ENCODE measurements around the gene DRD4. TPM values are rescaled to one million over a fixed set of nuclear protein-coding genes. Genes with fewer than 3 reads are reported as not detected.
A peak's percentile ranks its signal among the peaks of the same experiment; 100 is the strongest.
"Not testable (repeated sequence)": the region's sequence is repeated elsewhere in the genome, so short reads cannot be mapped to it uniquely, and the experiment has no call there.

The DRD4 gene
- total and polyA plus RNA-seq, 2 donors (not counting 1 experiment from before 2014, with no cell fraction given), result not detected

- ChIA-PET CTCF (interaction anchor here (0.7 to 1.0 kb wide), 2 partner anchors 16 to 115 kb away, joined by 3 to 5 read pairs; no protein-coding TSS in a partner anchor), POLR2A (no interaction called here)
- 85% methylated on average over 16 of the region's 16 CpGs for WGBS (ENCODE audit: insufficient coverage)
- Histone ChIP-seq H3K4me3 (ENCODE audit: control extremely low read depth in 1 of 5, extremely low read depth in 1 of 5, insufficient read depth in 1 of 5, low read depth in 2 of 5, low read length in 4 of 5) (no peak overlapping the region), H3K9ac (ENCODE audit: low read length) (no peak overlapping the region), H2AFZ (ENCODE audit: insufficient read depth, low read depth, low read length, poor library complexity, severe bottlenecking) (no peak overlapping the region), H3K9me3 (ENCODE audit: control extremely low read depth in 1 of 3, control insufficient read depth in 2 of 3, insufficient read depth in 1 of 3, low read length in 2 of 3) (no peaks in the 10 kb centered on the region), H3K27ac (ENCODE audit: low read length in 2 of 2) (no peak overlapping the region), H3K79me2 (ENCODE audit: control insufficient read depth, insufficient read depth, low read length) (peaks cover 2% of the 10 kb centered on the region), H3K27me3 (replicated peaks in 1 of 4; ENCODE audit: control extremely low read depth in 1 of 4, control insufficient read depth in 3 of 4, insufficient read depth in 4 of 4, low read length in 3 of 4) (peaks cover 0 to 5% (median 2%) of the 10 kb centered on the region in 4 experiments), H3K4me2 (replicated peaks; ENCODE audit: low read depth, low read length, poor library complexity, severe bottlenecking) (no peak overlapping the region), H4K20me1 (ENCODE audit: control insufficient read depth, insufficient read depth, low read length, poor library complexity, severe bottlenecking) (peaks cover 4% of the 10 kb centered on the region), H3K4me1 (ENCODE audit: control insufficient read depth in 2 of 2, insufficient read depth in 2 of 2, low read length in 2 of 2) (peaks cover 7 to 14% of the 10 kb centered on the region in 2 donors), H3K36me3 (replicated peaks in 1 of 2; ENCODE audit: control extremely low read depth in 1 of 2, control insufficient read depth in 1 of 2, extremely low read depth in 1 of 2, insufficient read depth in 2 of 2, low read length in 1 of 2) (peaks cover 0 to 2% of the 10 kb centered on the region in 2 experiments)
- no peak for ATAC-seq (ENCODE audit: low read depth)
- peaks cover under 1% of the 10 kb centered on the region for H3K27me3 Mint-ChIP-seq
- H3K4me1 Mint-ChIP-seq, result peaks cover 6% of the 10 kb centered on the region
- no peaks in the 10 kb centered on the region for H3K9me3 Mint-ChIP-seq (ENCODE audit: insufficient read depth)
- H3K27ac Mint-ChIP-seq, result no peak overlapping the region
- no peak for DNase-seq
- intact Hi-C loops (cut with micrococcal nuclease), result no loop called here
- no peak for TF ChIP-seq EZH2 (IDR thresholded peaks at IDR 0.05; ENCODE audit: borderline replicate concordance, insufficient read depth, low read depth, low read length, poor library complexity, severe bottlenecking)
- no peak for TF ChIP-seq CTCF (IDR thresholded peaks at IDR 0.05)
- no peak overlapping the region for H3K4me3 Mint-ChIP-seq
Measured at GRCh38 chr11:645536-645935, 8.5 kb downstream of the DRD4 start.

DNA sequence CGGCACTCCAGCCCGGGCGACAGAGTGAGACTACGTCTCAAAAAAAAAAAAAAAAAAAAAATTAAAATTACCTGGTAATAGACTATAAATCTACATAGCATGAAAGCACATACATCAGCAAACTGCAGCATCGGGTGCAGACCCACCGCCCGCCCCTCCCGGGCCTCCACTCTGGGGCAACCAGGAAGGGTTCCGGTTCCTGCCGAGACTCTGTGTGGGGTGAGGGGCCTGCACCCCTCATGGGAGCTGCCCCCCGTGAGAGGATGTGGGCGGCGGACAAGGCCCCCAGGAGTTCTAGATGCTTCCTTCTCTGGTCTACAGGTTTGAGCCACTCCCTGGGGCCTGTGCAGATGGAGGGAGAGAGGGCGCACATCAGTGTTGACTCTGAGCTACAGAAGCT is 9.1 kb downstream of the DRD4 start:
- DNase-seq, result no peak
- ATAC-seq (ENCODE audit: low read depth), result no peak
- Histone ChIP-seq H3K79me2 (ENCODE audit: control insufficient read depth, insufficient read depth, low read length) (peaks cover 2% of the 10 kb centered on the region), H3K9me3 (ENCODE audit: control extremely low read depth in 1 of 3, control insufficient read depth in 2 of 3, insufficient read depth in 1 of 3, low read length in 2 of 3) (no peaks in the 10 kb centered on the region), H2AFZ (ENCODE audit: insufficient read depth, low read depth, low read length, poor library complexity, severe bottlenecking) (no peak overlapping the region), H4K20me1 (ENCODE audit: control insufficient read depth, insufficient read depth, low read length, poor library complexity, severe bottlenecking) (peaks cover 4% of the 10 kb centered on the region), H3K4me3 (ENCODE audit: control extremely low read depth in 1 of 5, extremely low read depth in 1 of 5, insufficient read depth in 1 of 5, low read depth in 2 of 5, low read length in 4 of 5) (no peak overlapping the region), H3K27ac (ENCODE audit: low read length in 2 of 2) (no peak overlapping the region), H3K36me3 (replicated peaks in 1 of 2; ENCODE audit: control extremely low read depth in 1 of 2, control insufficient read depth in 1 of 2, extremely low read depth in 1 of 2, insufficient read depth in 2 of 2, low read length in 1 of 2) (peaks cover 0 to 9% of the 10 kb centered on the region in 2 experiments), H3K4me1 (ENCODE audit: control insufficient read depth in 2 of 2, insufficient read depth in 2 of 2, low read length in 2 of 2) (peaks cover under 1 to 8% of the 10 kb centered on the region in 2 donors), H3K27me3 (replicated peaks in 1 of 4; ENCODE audit: control extremely low read depth in 1 of 4, control insufficient read depth in 3 of 4, insufficient read depth in 4 of 4, low read length in 3 of 4) (no peaks in the 10 kb centered on the region), H3K9ac (ENCODE audit: low read length) (no peak overlapping the region), H3K4me2 (replicated peaks; ENCODE audit: low read depth, low read length, poor library complexity, severe bottlenecking) (peak overlapping the region; percentile 49)
- 16% methylated on average over 9 of the region's 14 CpGs for WGBS (ENCODE audit: insufficient coverage)
- no peak for TF ChIP-seq EZH2 (IDR thresholded peaks at IDR 0.05; ENCODE audit: borderline replicate concordance, insufficient read depth, low read depth, low read length, poor library complexity, severe bottlenecking)
- TF ChIP-seq CTCF (IDR thresholded peaks at IDR 0.05), result no peak
- Mint-ChIP-seq H3K4me1 (peaks cover 2% of the 10 kb centered on the region), H3K4me3 (no peak overlapping the region), H3K9me3 (ENCODE audit: insufficient read depth) (no peaks in the 10 kb centered on the region), H3K27ac (no peak overlapping the region), H3K27me3 (no peaks in the 10 kb centered on the region)
- intact Hi-C loops (cut with micrococcal nuclease), result no loop called here
- ChIA-PET CTCF (interaction anchor here (1.0 to 1.1 kb wide), 2 partner anchors 15 to 82 kb away, joined by 3 to 5 read pairs; no protein-coding TSS in a partner anchor), POLR2A (interaction anchor here (0.5 to 0.6 kb wide), 2 partner anchors 66 to 73 kb away, joined by 3 to 5 read pairs; no protein-coding TSS in a partner anchor)

DNA sequence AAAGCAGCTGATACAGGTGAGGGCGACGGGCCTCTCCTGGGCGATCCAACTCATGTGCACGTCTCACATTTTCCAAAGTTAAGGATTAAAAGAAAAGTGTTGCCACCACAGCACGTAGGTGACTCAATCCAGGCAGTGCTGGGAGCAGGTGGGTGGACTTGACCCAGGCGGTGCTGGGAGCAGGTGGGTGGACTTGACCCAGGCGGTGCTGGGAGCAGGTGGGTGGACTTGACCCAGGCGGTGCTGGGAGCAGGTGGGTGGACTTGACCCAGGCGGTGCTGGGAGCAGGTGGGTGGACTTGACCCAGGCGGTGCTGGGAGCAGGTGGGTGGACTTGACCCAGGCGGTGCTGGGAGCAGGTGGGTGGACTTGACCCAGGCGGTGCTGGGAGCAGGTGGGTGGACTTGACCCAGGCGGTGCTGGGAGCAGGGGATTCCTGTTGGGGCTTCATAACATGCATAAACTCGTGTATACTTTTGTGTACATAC is 10.6 kb downstream of the DRD4 start:
- H2AFZ ChIP-seq (ENCODE audit: insufficient read depth, low read depth, low read length, poor library complexity, severe bottlenecking); ATAC-seq (ENCODE audit: low read depth); H3K27me3 ChIP-seq (replicated peaks in 1 of 4; ENCODE audit: control extremely low read depth in 1 of 4, control insufficient read depth in 3 of 4, insufficient read depth in 4 of 4, low read length in 3 of 4); H4K20me1 ChIP-seq (ENCODE audit: control insufficient read depth, insufficient read depth, low read length, poor library complexity, severe bottlenecking); H3K4me1 ChIP-seq (ENCODE audit: control insufficient read depth in 2 of 2, insufficient read depth in 2 of 2, low read length in 2 of 2); H3K9me3 Mint-ChIP-seq (ENCODE audit: insufficient read depth); intact Hi-C loops (cut with micrococcal nuclease); H3K9ac ChIP-seq (ENCODE audit: low read length); H3K79me2 ChIP-seq (ENCODE audit: control insufficient read depth, insufficient read depth, low read length); CTCF ChIA-PET; POLR2A ChIA-PET; H3K9me3 ChIP-seq (ENCODE audit: control extremely low read depth in 1 of 3, control insufficient read depth in 2 of 3, insufficient read depth in 1 of 3, low read length in 2 of 3); H3K4me1 Mint-ChIP-seq; H3K27ac Mint-ChIP-seq; H3K4me3 Mint-ChIP-seq; DNase-seq; H3K4me3 ChIP-seq (ENCODE audit: control extremely low read depth in 1 of 5, extremely low read depth in 1 of 5, insufficient read depth in 1 of 5, low read depth in 2 of 5, low read length in 4 of 5); H3K4me2 ChIP-seq (replicated peaks; ENCODE audit: low read depth, low read length, poor library complexity, severe bottlenecking); H3K27ac ChIP-seq (ENCODE audit: low read length in 2 of 2); H3K27me3 Mint-ChIP-seq: not testable (repeated sequence)
- WGBS (ENCODE audit: insufficient coverage), result 92% methylated on average over 7 of the region's 14 CpGs
- H3K36me3 ChIP-seq (replicated peaks in 1 of 2; ENCODE audit: control extremely low read depth in 1 of 2, control insufficient read depth in 1 of 2, extremely low read depth in 1 of 2, insufficient read depth in 2 of 2, low read length in 1 of 2), result peaks cover 0 to 11% of the 10 kb centered on the region in 2 experiments

Data from B cell (primary cell).